ENCODE measurements around the gene FBXL3.
"Not testable (repeated sequence)": the region's sequence is repeated elsewhere in the genome, so short reads cannot be mapped to it uniquely, and the experiment has no call there.

The FBXL3 gene

GRCh38 chr13:77013853-77014542, 13.0 kb downstream of the FBXL3 start:
- Mint-ChIP-seq H3K4me3 (no peak overlapping the region), H3K27ac (peak overlapping the region; percentile 69), H3K36me3 (ENCODE audit: low read depth) (peaks cover 96% of the 10 kb centered on the region), H3K4me1 (ENCODE audit: low read depth) (peaks cover 56% of the 10 kb centered on the region), H3K9me3 (no peaks in the 10 kb centered on the region), H3K27me3 (no peaks in the 10 kb centered on the region)
- no peak for DNase-seq

- Mint-ChIP-seq H3K27ac (peak overlapping the region; percentile 80), H3K4me1 (ENCODE audit: low read depth) (peaks cover 55% of the 10 kb centered on the region), H3K36me3 (ENCODE audit: low read depth) (peaks cover 83% of the 10 kb centered on the region)
- H3K9me3 Mint-ChIP-seq, H3K27me3 Mint-ChIP-seq, H3K4me3 Mint-ChIP-seq, DNase-seq: not testable (repeated sequence)
Observed at GRCh38 chr13:77009719-77010118, 17.2 kb downstream of the FBXL3 start.

- no peak for DNase-seq
- H3K27ac Mint-ChIP-seq, result peak overlapping the region; percentile 80
- peaks cover 54% of the 10 kb centered on the region for H3K4me1 Mint-ChIP-seq (ENCODE audit: low read depth)
- H3K9me3 Mint-ChIP-seq, result no peaks in the 10 kb centered on the region
- H3K27me3 Mint-ChIP-seq, result no peaks in the 10 kb centered on the region
- H3K4me3 Mint-ChIP-seq, result no peak overlapping the region
- peaks cover 83% of the 10 kb centered on the region for H3K36me3 Mint-ChIP-seq (ENCODE audit: low read depth)
Observed at GRCh38 chr13:77009011-77009410, 17.9 kb downstream of the FBXL3 start.

GRCh38 chr13:77008337-77008736, 18.6 kb downstream of the FBXL3 start:
- H3K9me3 Mint-ChIP-seq, DNase-seq, H3K27me3 Mint-ChIP-seq, H3K4me3 Mint-ChIP-seq: not testable (repeated sequence)
- peaks cover 82% of the 10 kb centered on the region for H3K36me3 Mint-ChIP-seq (ENCODE audit: low read depth)
- H3K27ac Mint-ChIP-seq, result peak overlapping the region; percentile 80
- peaks cover 50% of the 10 kb centered on the region for H3K4me1 Mint-ChIP-seq (ENCODE audit: low read depth)

GRCh38 chr13:77002590-77003190, 24.3 kb downstream of the FBXL3 start:
- no peak overlapping the region for H3K4me3 Mint-ChIP-seq
- peak overlapping the region; percentile 61 for H3K27ac Mint-ChIP-seq
- DNase-seq, result no peak
- H3K4me1 Mint-ChIP-seq (ENCODE audit: low read depth), result peaks cover 49% of the 10 kb centered on the region
- H3K27me3 Mint-ChIP-seq, result no peaks in the 10 kb centered on the region
- H3K9me3 Mint-ChIP-seq, result no peaks in the 10 kb centered on the region
- H3K36me3 Mint-ChIP-seq (ENCODE audit: low read depth), result peaks cover 72% of the 10 kb centered on the region

- Mint-ChIP-seq H3K27ac (peak overlapping the region; percentile 85), H3K27me3 (no peaks in the 10 kb centered on the region), H3K36me3 (ENCODE audit: low read depth) (peaks cover 72% of the 10 kb centered on the region), H3K9me3 (no peaks in the 10 kb centered on the region), H3K4me1 (ENCODE audit: low read depth) (peaks cover 44% of the 10 kb centered on the region), H3K4me3 (no peak overlapping the region)
- DNase-seq, result no peak
Observed at GRCh38 chr13:77001963-77002587, 24.9 kb downstream of the FBXL3 start.

- no peak for DNase-seq
- H3K27ac Mint-ChIP-seq, result peak overlapping the region; percentile 85
- H3K36me3 Mint-ChIP-seq (ENCODE audit: low read depth), result peaks cover 74% of the 10 kb centered on the region
- H3K4me1 Mint-ChIP-seq (ENCODE audit: low read depth), result peaks cover 44% of the 10 kb centered on the region
- H3K9me3 Mint-ChIP-seq, result no peaks in the 10 kb centered on the region
- H3K27me3 Mint-ChIP-seq, result no peaks in the 10 kb centered on the region
- no peak overlapping the region for H3K4me3 Mint-ChIP-seq
Observed at GRCh38 chr13:77001540-77001939, 25.4 kb downstream of the FBXL3 start.

GRCh38 chr13:77000475-77000874, 26.5 kb downstream of the FBXL3 start:
- H3K36me3 Mint-ChIP-seq (ENCODE audit: low read depth), result peaks cover 81% of the 10 kb centered on the region

GRCh38 chr13:76994281-76994680, 32.7 kb downstream of the FBXL3 start:
- no peaks in the 10 kb centered on the region for H3K27me3 Mint-ChIP-seq
- H3K4me1 Mint-ChIP-seq (ENCODE audit: low read depth), result peaks cover 47% of the 10 kb centered on the region
- H3K4me3 Mint-ChIP-seq, result peak overlapping the region; percentile 9
- H3K9me3 Mint-ChIP-seq, result no peaks in the 10 kb centered on the region
- peaks cover 52% of the 10 kb centered on the region for H3K36me3 Mint-ChIP-seq (ENCODE audit: low read depth)
- H3K27ac Mint-ChIP-seq, result peak overlapping the region; percentile 35
- no peak for DNase-seq

More at GRCh38 chr13:77000475-77000874, 26.5 kb downstream of the FBXL3 start:
- H3K4me1 Mint-ChIP-seq (ENCODE audit: low read depth), result peaks cover 42% of the 10 kb centered on the region
- H3K27me3 Mint-ChIP-seq, result no peaks in the 10 kb centered on the region
- no peak overlapping the region for H3K4me3 Mint-ChIP-seq
- no peak for DNase-seq
- no peaks in the 10 kb centered on the region for H3K9me3 Mint-ChIP-seq
- peak overlapping the region; percentile 39 for H3K27ac Mint-ChIP-seq

- no peak for DNase-seq
- Mint-ChIP-seq H3K4me1 (ENCODE audit: low read depth) (peaks cover 45% of the 10 kb centered on the region), H3K36me3 (ENCODE audit: low read depth) (peaks cover 44% of the 10 kb centered on the region), H3K9me3 (no peaks in the 10 kb centered on the region), H3K27ac (peak overlapping the region; percentile 99), H3K27me3 (no peaks in the 10 kb centered on the region), H3K4me3 (peak overlapping the region; percentile 93)
Observed at GRCh38 chr13:76993473-76993872, 33.5 kb downstream of the FBXL3 start.

- Mint-ChIP-seq H3K27ac (peak overlapping the region; percentile 99), H3K4me1 (ENCODE audit: low read depth) (peaks cover 41% of the 10 kb centered on the region), H3K27me3 (no peaks in the 10 kb centered on the region), H3K4me3 (peak overlapping the region; percentile 93), H3K9me3 (no peaks in the 10 kb centered on the region), H3K36me3 (ENCODE audit: low read depth) (peaks cover 40% of the 10 kb centered on the region)
- no peak for DNase-seq
Observed at GRCh38 chr13:76993021-76993420, 33.9 kb downstream of the FBXL3 start.

- Mint-ChIP-seq H3K36me3 (ENCODE audit: low read depth) (peaks cover 35% of the 10 kb centered on the region), H3K4me1 (ENCODE audit: low read depth) (peaks cover 39% of the 10 kb centered on the region), H3K9me3 (no peaks in the 10 kb centered on the region), H3K4me3 (peak overlapping the region; percentile 93), H3K27me3 (no peaks in the 10 kb centered on the region), H3K27ac (peak overlapping the region; percentile 99)
- DNase-seq, result peak; percentile 55
Observed at GRCh38 chr13:76992548-76993001, 34.4 kb downstream of the FBXL3 start.

- peak; percentile 95 for DNase-seq
- H3K4me3 Mint-ChIP-seq, result peak within 1 kb of the TSS; percentile 93
- peak within 1 kb of the TSS; percentile 99 for H3K27ac Mint-ChIP-seq
- H3K27me3 Mint-ChIP-seq, result peaks cover 5% of the 10 kb centered on the region
- peaks cover 39% of the 10 kb centered on the region for H3K4me1 Mint-ChIP-seq (ENCODE audit: low read depth)
- H3K9me3 Mint-ChIP-seq, result no peaks in the 10 kb centered on the region
- peaks cover 29% of the 10 kb centered on the region for H3K36me3 Mint-ChIP-seq (ENCODE audit: low read depth)
Observed at GRCh38 chr13:76991796-76992547, 35.0 kb downstream of the FBXL3 start, which contains the start of gene CLN5. Gene CLN5, plus strand, starts transcription at chr13:76992081. Its CDS starts 18 bp downstream, at chr13:76992099.

- Mint-ChIP-seq H3K36me3 (ENCODE audit: low read depth) (peaks cover 24% of the 10 kb centered on the region), H3K4me3 (peak overlapping the region; percentile 93), H3K27ac (peak overlapping the region; percentile 99), H3K4me1 (ENCODE audit: low read depth) (peaks cover 38% of the 10 kb centered on the region), H3K27me3 (peaks cover 10% of the 10 kb centered on the region), H3K9me3 (no peaks in the 10 kb centered on the region)
- DNase-seq, result peak; percentile 79
Observed at GRCh38 chr13:76991432-76991795, 35.5 kb downstream of the FBXL3 start.
